IPS DF 6.9 (cell line): ENCODE measurements around the gene CORO7.

Experiments
- DNase-seq: peaks from one replicate; pipeline ENCODE4 v3.0.0-alpha.2; 2013; ENCODE audit warnings: low read depth, low spot score
- H3K27ac ChIP-seq: one replicate; pipeline ENCODE4 v1.5.1; 2013; ENCODE audit warnings: low read length, control low read depth
- H3K27me3 ChIP-seq: 2 replicates; pipeline ENCODE4 v1.6.1; 2013; ENCODE audit warnings: mild to moderate bottlenecking, low read length; ENCODE audit not compliant: control insufficient read depth, insufficient read depth
- H3K36me3 ChIP-seq: 2 replicates; pipeline ENCODE4 v1.6.1; 2013; ENCODE audit warnings: low read length; ENCODE audit not compliant: control insufficient read depth, insufficient read depth
- H3K4me1 ChIP-seq: 2 replicates; pipeline ENCODE4 v1.6.1; 2013; ENCODE audit warnings: low read length; ENCODE audit not compliant: control insufficient read depth, insufficient read depth
- H3K4me3 ChIP-seq: 2 replicates; pipeline ENCODE4 v1.5.1; 2013; ENCODE audit warnings: mild to moderate bottlenecking, low read length
- H3K9me3 ChIP-seq: 2 replicates; pipeline ENCODE4 v1.6.1; 2013; ENCODE audit warnings: low read length, inconsistent platforms; ENCODE audit not compliant: control insufficient read depth, insufficient read depth
- WGBS: extraction: QIAGEN DNeasy Blood & Tissue Kit; methylation state at CpG from one replicate; pipeline ENCODE4 v1.1.7; 2013; ENCODE audit warnings: mixed read lengths, missing lambda C conversion rate; ENCODE audit not compliant: insufficient read length, insufficient coverage; 5-methylcytosine and 5-hydroxymethylcytosine counted together

CORO7 gene

DNA sequence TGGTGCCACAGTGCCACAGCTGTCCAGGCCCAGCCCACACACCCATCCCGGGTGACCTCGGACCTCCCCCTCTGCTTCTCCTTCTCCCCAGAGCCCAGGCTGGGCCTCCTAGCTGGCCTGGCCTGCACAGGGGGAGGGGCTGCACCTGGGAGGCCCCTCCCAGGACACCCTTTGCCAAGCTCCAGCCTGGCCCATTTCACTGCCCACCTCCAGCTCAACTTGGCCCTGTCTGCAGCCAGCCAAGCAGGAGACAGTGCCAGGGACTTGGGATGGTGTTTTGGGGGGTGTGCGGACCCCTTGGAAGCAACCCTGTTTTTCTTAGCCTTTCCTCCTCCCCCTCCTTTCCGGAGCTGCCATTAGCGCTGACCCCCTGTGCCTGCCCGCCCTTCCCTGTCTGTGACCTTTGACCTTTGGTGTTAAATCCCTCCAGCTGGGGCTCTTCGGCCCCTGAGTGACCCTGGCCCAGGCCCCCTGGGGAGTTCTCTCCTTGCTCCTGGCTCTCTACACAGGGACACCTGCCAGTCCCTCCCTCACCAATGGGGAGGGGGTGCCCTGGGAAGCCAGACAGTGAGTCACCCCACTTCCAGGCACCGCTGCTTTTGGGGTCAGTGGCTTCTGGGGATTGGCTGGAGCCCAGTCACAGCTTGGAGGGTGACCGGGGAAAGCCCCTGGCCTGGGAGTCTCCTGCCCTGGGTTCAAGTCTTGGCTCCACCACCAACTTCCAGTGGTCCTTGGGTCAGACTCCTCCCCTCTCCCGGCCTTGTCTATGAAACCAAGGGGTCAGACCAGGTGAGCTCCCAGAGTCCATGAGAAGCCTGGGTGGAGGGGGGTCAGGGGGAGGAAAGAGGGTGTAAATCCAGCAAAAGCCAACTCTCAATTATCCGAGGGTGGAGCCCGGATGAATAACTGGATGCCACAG lies 98.6 kb downstream of the CORO7 start:
- H3K36me3 ChIP-seq = no peaks in the 10 kb centered on the region
- no peak overlapping the region for H3K27ac ChIP-seq
- WGBS = no CpG with 5 or more reads among the region's 12 CpGs
- no peaks in the 10 kb centered on the region for H3K9me3 ChIP-seq
- peaks cover 3% of the 10 kb centered on the region; the same call in 1 of the 2 replicates for H3K27me3 ChIP-seq
- peaks cover 14% of the 10 kb centered on the region for H3K4me1 ChIP-seq
- no peak for DNase-seq
- no peak overlapping the region for H3K4me3 ChIP-seq

DNA sequence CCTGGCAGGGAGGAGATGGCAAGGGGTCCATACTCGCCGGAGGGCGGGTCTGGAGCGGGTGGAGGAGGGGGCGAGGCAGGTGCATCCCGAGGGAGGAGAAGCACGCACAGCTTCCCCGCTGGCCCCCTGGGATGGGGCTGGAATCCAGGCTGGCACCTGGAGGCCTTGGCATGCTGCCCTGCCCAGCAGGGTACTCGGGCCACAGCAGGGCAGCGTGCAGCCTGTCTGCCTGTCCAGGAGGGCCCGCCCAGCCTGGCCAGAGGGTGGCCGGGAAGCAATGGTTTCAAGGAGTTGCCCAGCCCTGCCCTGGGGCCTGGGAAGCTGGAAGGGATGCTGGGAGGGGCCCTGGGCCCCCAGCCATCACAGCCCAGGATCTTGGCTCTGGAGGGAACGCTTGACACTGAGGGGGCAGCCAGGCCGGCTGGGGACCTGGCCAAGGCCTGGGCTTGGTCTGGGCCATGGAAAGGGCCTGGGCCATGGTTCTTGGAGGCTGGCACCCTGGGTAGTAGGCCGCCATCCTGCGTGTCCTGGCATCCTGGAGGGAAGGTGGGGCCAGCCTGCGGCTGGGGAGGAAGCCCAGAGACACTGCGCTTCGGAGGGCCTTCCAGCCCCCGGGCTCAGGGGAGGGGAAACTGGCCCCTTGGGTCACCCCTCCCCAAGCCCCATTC lies 99.4 kb downstream of the CORO7 start:
- H3K9me3 ChIP-seq = no peaks in the 10 kb centered on the region
- DNase-seq = no peak
- peaks cover 14% of the 10 kb centered on the region for H3K4me1 ChIP-seq
- no peaks in the 10 kb centered on the region for H3K36me3 ChIP-seq
- peak overlapping the region; percentile 46; the same call in 1 of the 2 replicates for H3K4me3 ChIP-seq
- H3K27me3 ChIP-seq = peaks cover 3% of the 10 kb centered on the region; the same call in 1 of the 2 replicates
- no CpG with 5 or more reads among the region's 20 CpGs for WGBS
- H3K27ac ChIP-seq = no peak overlapping the region

DNA sequence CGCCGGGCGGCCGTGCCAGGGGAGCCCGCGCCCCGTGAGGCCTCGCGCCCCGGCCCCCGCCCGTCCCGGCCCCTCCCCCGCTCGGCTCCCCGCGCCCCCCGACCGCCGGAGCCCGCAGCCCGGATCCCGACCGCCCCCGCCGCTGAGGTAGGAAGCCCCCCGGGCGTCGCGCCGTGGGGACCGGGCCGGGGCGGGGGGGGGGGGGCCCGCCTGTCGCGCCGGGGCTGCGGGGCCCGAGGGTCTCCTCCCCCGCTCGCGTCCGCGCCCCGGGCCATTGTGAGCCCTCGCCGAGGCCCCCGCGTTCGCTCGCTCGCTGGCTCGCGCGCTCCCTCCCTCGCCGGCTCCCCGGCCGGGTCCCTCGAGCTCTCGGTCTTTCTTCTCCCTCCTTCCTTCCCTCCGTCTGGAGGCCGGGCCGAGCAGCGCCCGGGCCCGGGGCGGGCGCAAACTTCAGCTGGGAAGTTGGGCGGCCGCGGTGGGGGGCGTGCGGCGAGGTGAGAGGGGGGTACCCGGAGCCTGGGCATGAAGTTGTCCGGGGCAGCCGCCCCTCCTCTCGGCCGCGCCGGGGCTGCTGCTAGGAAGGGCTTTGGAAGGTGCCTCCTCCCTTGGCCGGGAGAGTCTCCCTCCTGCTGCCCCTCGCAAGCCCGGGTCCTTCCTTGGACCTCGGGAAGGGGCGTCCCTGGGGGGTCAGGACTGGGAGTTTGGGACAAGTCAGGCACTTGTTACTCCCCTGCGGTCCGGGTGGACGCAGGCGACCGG lies 100.1 kb downstream of the CORO7 start:
- Histone ChIP-seq H3K4me1 (peaks cover 14% of the 10 kb centered on the region), H3K36me3 (no peaks in the 10 kb centered on the region), H3K4me3 (peak overlapping the region; percentile 46), H3K27ac (no peak overlapping the region), H3K9me3 (no peaks in the 10 kb centered on the region), H3K27me3 (peaks cover 3% of the 10 kb centered on the region; the same call in 1 of the 2 replicates)
- no peak for DNase-seq
- no CpG with 5 or more reads among the region's 93 CpGs for WGBS

DNA sequence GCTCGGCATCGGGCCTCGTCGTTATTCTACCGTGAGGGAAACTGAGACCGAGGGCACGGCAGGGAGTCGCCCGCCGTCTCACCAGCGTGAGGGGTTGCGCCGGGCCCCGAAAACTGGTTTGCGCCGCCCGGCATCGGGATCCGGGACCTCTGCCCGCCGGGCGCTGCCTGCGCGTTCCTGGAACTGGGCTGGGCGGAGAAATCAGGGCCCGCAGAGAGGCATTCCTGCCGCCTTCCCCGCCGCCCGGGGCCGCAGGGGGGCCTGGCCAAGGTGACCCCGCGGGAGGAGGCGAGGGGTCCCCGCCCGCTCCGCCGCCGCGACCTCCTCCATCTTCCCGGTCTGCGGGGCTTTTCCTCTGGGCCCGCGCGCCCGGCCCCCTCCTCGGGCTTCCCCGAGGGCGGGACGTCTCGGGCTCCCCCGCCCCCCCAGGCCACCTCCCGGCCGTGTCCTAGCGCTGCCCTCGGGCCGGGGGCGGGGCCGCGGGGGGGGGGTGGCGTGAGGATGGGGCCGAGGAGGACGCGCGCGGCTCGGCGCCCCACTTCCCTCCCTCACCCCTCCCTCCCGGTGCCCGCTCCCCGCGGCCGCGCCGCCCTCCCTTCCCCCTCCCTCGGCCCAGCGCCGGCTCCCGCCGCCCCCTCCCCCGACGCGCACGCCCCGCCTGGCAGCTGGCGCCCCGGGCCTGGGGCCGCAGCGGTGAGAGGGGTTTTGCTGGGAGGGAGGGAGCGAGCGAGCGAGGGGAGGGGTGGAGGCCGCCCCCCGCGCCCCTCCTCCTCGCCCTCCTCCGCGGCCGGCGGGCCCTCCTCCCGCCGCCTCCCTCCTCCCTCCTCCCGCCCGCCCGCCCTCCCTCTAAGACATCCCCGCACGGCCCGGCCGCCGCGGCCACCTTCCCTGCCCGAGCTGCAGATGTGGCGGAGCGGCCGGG lies 100.9 kb downstream of the CORO7 start, which contains the start of gene GLIS2:
GLIS2 (plus strand) TSS at position 882 of the 922 bp plus-strand sequence. CDS start 16,214 bp downstream, outside the sequence.
- peaks cover 14% of the 10 kb centered on the region for H3K4me1 ChIP-seq
- no peak for DNase-seq
- WGBS = no CpG with 5 or more reads among the region's 115 CpGs

DNA sequence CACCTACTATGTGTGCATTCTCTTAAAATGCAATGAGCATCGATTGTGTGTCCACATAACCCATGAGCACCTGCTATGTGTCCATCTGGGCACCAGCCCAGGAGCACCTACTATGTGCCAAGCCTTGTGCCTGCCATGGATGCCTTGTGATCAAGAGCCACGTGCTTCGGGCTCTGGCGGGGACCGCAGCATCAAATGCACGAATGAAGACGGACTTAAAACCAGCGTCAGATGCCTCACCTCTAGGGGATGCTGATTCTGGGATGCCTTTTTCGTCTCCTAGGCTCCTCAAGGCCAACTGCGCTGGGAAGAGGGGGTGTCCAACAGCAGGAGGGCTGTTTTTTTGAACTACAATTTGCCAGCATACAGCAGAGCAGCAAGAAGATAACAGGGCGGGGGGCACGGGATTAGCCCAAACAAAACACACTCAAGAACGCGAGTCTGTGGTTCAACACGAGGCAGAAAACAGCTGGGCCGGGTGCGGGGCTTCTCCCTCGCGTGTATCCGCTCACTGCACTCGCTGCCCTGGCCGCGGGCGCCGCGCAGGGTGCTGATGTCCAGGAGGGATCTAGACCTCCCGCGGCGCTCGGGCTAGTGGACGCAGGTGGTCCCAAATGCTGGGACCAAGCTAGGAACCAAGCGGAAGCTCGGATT lies 101.7 kb downstream of the CORO7 start:
- Histone ChIP-seq H3K4me3 (peak overlapping the region; percentile 46; the same call in 1 of the 2 replicates), H3K4me1 (peaks cover 16% of the 10 kb centered on the region), H3K27me3 (peaks cover 3% of the 10 kb centered on the region; the same call in 1 of the 2 replicates), H3K27ac (no peak overlapping the region), H3K9me3 (no peaks in the 10 kb centered on the region), H3K36me3 (no peaks in the 10 kb centered on the region)
- WGBS = no CpG with 5 or more reads among the region's 33 CpGs
- no peak for DNase-seq

More for the DNA sequence above, 100.9 kb downstream of the CORO7 start, which contains the start of gene GLIS2:
- H3K4me3 ChIP-seq = peak within 1 kb of the TSS; percentile 46
- peaks cover 3% of the 10 kb centered on the region; the same call in 1 of the 2 replicates for H3K27me3 ChIP-seq
- no peak within 1 kb of the TSS for H3K27ac ChIP-seq
- no peaks in the 10 kb centered on the region for H3K36me3 ChIP-seq
- no peaks in the 10 kb centered on the region for H3K9me3 ChIP-seq

DNA sequence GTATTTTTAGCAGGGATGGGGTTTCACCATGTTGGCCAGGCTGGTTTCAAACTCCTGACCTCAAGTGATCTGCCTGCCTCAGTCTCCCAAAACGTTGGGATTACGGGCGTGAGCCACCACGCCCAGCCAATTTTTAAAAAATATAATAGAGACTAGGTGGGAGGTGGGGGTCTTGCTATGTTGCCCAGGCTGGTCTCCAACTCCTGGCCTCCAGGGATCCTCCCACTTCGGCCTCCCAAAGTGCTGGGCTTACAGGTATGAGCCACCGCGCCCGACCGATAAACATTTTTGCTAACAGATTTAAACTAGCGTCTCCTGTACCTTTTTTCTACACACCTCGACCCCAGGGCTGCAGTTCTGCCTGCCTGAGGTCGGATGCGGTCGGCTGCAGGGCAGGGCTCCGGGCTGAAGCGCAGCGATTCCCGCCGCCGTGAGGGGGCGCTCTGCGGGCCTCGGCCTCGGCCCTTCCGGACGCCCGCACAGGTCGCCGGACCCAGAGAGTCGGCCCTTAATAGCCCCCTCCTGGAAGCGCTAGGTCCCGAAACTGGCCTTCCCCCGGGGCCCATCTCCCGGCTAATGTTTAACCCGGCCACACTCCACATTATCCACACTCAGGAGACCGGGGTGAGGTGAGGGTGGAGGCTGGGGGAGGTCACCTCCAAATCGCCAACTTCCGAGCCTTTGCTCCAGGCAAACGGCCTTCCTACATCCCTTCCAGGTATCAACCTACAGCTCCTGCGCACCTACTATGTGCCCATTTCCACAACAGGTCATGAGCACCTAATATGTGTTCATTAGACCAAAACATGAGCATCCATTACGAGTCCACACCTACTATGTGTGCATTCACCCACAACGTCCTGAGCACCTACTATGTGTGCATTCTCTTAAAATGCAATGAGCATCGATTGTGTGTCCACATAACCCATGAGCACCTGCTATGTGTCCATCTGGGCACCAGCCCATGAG lies 102.5 kb downstream of the CORO7 start:
- DNase-seq = no peak
- no peak overlapping the region for H3K4me3 ChIP-seq
- peaks cover 16% of the 10 kb centered on the region for H3K4me1 ChIP-seq

DNA sequence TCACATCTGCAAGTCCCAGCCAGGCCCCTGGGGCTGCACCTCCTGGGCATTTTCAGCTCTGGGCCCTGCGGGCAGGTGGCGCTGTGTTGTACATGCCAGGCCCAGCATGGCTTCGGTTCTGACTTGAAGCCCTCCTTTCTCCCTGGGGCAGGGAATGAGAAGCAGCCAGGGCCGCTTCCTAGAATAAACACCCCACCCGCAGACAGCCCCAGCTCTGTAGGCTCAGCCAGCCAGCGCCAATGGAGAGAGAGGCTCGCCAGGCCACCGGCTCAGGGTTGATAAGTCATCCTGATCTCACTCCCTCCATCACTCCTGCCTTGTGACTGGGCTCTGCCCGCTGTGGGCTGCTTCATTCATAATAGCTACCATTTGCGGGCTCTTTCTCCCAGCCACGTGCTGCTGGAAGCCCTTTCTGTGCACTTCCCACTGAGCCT lies 106.5 kb downstream of the CORO7 start:
- no peak overlapping the region for H3K4me3 ChIP-seq
- no peak overlapping the region for H3K27ac ChIP-seq
- peaks cover 3% of the 10 kb centered on the region; the same call in 1 of the 2 replicates for H3K27me3 ChIP-seq
- H3K36me3 ChIP-seq = no peaks in the 10 kb centered on the region
- peak; percentile 81 for DNase-seq
- no peaks in the 10 kb centered on the region for H3K9me3 ChIP-seq
- WGBS = no CpG with 5 or more reads among the region's 11 CpGs
- peaks cover 6% of the 10 kb centered on the region; the same call in 1 of the 2 replicates for H3K4me1 ChIP-seq

More for the DNA sequence above, 102.5 kb downstream of the CORO7 start:
- H3K36me3 ChIP-seq = no peaks in the 10 kb centered on the region
- H3K27ac ChIP-seq = no peak overlapping the region
- no peaks in the 10 kb centered on the region for H3K9me3 ChIP-seq
- peaks cover 3% of the 10 kb centered on the region; the same call in 1 of the 2 replicates for H3K27me3 ChIP-seq
- no CpG with 5 or more reads among the region's 43 CpGs for WGBS

DNA sequence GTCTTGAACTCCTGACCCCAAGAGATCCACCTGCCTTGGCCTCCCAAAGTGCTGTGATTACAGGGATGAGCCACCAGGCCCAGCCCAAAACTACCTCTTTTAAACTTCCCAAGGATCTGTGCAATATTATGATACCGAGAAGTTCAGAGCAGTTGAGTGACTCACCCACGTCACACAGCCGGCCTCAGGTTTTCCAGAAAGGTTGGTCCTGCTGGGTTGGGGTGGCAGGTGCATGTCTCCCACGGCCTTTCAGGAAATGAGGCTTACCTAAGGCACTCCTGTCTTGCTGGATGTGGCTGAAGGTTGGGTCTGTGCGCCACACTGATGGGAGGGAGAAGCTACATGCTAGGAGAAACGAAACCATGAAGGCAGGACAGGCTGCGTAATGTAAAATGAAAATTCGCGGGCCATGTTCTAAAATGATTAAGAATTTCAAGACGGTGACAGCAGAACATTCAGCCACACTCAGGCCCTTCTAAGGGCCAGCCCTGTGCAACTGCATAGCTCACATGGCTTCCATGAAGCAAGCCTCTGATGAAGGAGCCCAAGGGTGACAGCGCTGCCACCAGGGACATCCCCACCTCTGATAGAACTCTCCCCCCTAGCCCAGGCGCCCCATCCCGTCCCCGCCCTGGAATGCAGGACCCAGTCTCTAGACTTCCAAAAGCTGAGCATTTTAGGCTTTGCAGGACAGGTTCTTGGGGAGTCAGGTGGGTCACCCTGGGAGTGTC lies 107.1 kb downstream of the CORO7 start:
- no peaks in the 10 kb centered on the region for H3K36me3 ChIP-seq
- no peak for DNase-seq
- WGBS = no CpG with 5 or more reads among the region's 14 CpGs
- H3K4me1 ChIP-seq = peaks cover 5% of the 10 kb centered on the region
- no peaks in the 10 kb centered on the region for H3K9me3 ChIP-seq
- no peak overlapping the region for H3K4me3 ChIP-seq
- no peak overlapping the region for H3K27ac ChIP-seq
- H3K27me3 ChIP-seq = peaks cover 1% of the 10 kb centered on the region; the same call in 1 of the 2 replicates
